GM19043 (cell line): ENCODE results near the gene CALHM3.

Source experiments
- ATAC-seq: cut with Tn5 transposase; IDR thresholded peaks from one replicate; pipeline ENCODE4 v1.9.1; 2021; ENCODE audit warnings: low read depth; ENCODE audit not compliant: unreplicated experiment

Gene CALHM3

DNA sequence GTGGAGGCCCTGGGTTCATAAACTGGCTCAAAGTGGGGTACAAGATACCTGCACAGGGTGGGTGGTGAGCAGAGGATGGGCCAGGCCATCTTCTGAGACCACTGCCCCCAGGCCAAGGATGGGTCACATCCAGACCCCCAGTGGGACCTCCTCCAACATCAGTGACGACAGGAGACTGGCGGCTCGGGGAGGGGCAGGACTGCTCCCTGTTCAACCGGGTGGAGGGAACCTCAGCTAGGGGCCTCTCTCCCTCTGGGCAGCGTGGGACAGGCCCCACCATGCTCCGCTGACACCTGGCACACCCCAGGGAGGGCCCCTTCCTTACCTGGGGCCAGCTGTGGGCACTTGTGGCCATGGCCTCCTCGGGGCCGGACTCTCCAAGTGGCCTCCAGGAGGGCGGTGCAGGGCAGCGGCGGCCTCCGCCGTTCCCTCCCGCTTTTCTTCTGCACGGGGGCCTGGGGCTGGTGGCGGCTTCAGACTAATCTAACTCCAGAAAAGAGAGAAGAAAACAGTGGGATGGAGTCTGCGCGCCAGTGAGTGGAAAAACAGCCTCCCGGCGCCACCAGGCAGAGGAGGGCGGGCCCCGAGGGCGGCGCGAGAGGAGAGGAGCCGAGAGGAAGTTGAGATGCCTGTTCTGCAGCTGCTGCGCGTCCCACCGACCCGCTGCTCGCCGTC, 27.1 kb downstream of the CALHM3 start, which contains the start of gene CALHM2:
Gene CALHM2, minus strand, starts transcription at position 540 of the 675 bp plus-strand sequence. CDS start 2,429 bp downstream, outside the sequence.
- peak; percentile 67 for ATAC-seq

- no peak for ATAC-seq
Measured at GRCh38 chr10:103451091-103451813, 27.8 kb downstream of the CALHM3 start.

- no peak for ATAC-seq
Measured at GRCh38 chr10:103450201-103450695, 28.8 kb downstream of the CALHM3 start.

DNA sequence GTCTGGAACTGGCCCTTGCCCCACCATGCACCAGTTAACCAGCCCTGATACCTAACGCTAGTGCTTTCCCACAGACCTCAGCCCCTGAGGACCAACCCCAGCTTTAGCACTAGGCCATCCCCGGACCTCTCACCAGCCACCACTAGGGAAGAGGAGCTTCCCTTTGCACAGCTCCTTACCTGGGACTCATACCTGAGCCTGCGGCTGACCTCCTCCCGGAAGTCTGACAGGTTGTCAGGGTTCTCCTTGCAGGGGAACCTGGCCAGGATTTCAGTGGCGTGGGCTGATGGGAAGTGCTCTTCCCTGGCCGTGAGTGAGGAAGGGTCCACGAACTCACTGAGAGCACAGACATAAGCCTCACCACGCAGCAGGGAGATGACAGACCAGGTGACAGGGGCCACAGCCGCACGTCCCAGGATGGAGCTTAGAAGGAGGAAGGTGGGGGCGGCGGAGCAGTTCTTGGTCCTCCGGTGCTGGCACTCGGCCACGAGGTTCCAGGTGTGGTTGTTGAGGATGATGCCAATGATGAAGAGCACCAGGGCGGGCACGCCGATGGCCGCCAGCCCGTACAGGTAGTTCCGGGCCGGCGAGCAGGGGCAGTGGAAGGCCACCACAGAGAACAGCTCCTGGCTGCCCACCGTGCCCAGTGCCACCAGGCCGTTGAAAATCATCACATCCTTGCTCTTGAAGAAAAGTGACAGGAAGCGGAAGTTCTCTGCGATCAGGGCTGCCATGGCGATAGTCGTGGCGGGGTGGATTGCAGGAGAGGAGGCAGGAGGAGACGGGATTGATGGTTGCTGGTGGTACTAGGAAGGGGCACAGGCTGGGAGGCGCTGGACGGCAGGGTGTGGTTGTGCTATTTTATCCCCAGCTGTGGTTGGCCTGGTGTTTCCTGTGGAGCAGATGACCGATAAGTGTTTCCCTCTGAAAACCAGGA, 29.6 kb downstream of the CALHM3 start:
- ATAC-seq, result no peak

- ATAC-seq, result no peak
Measured at GRCh38 chr10:103448746-103449145, 30.3 kb downstream of the CALHM3 start.

DNA sequence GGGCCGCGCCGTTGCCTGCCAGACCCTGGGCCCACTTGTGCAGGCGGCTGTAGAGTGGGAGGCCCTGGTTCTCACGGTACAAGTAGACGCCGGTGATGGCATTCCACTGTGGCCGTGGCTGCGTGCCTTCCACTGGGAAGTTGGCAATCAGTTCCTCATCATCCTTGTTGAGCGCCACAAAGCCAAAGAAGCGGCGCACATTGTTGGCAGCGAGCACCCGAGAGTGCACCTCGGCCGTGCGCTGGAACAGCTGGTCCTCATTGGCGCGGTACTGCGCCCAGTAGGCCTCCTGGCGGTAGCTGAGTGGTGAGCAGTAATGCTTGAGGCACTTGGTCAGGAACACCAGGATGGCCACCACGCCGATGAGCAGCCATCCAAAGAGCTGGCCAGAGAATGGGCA, 31.9 kb downstream of the CALHM3 start:
- ATAC-seq, result no peak

DNA sequence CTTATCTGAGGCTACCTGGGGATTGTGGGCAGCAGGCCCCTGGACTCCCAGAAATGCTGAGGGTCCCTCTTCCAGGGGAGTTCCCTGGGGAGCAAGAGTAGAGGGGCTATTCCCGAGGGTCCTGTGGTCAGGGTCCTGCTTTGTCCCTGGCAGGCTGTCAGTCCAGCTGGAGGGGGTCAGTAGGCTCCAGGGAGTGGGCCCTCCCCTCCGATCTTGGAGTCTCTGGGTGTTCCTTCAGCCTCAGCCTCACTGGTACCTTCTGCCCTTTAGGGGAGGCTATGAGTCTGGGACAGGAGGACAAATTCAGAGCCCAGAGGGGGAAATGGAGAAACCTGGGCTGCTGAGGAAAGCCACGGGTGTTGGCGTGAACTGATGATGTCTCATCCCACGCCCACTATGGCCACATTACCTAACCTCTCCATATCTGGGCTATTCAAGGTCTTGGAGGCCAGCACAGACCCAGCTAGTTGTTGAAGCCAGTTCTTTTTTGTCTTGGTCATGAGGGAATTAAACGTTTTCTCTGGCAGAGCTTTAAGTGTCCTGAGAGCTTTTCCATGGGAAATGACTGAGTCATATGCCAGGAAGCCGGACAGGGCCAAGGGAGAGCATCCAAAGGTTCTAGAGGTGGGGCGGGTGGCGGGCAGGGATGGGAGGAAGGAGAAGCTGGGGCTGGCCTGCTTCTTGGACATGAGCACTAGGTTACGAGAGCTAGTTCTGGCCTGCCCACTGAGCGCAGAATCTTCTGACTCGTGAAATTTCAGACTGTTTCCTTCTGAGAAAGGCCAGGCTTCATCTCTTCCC, 33.1 kb downstream of the CALHM3 start:
- ATAC-seq, result no peak

GRCh38 chr10:103445366-103445765, 33.7 kb downstream of the CALHM3 start:
- ATAC-seq, result no peak

- ATAC-seq, result no peak
Measured at GRCh38 chr10:103444478-103444877, 34.6 kb downstream of the CALHM3 start.

DNA sequence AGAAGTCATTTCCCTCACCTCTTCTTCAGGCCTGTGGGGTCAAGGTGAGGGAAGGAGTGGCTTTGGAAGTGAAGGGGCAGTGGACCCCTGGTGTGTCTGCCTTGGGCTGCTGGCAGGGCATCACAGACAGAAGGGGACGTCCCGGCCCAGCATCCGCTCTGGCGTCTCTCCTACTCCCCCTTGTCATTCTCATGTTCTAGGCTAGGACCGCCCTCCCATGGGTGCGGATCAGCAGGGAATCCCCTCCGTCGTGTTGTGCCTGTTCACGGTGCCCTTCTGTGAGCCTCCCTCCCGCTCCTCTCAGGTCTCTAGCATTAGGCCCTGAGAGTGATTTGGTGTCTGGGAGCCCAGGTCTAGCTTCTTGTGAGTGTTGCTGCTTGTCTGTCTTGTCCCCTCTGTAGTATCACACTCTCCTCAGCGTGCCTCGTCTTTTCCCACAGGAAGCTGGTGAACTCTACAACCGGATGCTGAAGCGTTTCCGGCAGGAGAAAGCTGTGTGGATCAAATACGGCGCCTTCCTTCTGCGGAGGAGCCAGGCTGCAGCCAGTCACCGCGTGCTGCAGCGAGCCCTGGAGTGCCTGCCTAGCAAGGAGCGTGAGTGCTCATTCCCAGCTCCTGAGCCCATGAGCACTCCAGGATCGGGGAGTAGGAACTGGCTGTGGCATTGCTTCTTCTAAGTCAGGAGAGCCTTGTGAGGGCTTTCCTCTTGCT, 35.4 kb downstream of the CALHM3 start:
- no peak for ATAC-seq

- no peak for ATAC-seq
Measured at GRCh38 chr10:103442031-103442461, 37.0 kb downstream of the CALHM3 start.

- ATAC-seq, result no peak
Measured at GRCh38 chr10:103441611-103442010, 37.4 kb downstream of the CALHM3 start.

- no peak for ATAC-seq
Measured at GRCh38 chr10:103441206-103441605, 37.8 kb downstream of the CALHM3 start.

GRCh38 chr10:103440416-103440815, 38.6 kb downstream of the CALHM3 start:
- no peak for ATAC-seq

DNA sequence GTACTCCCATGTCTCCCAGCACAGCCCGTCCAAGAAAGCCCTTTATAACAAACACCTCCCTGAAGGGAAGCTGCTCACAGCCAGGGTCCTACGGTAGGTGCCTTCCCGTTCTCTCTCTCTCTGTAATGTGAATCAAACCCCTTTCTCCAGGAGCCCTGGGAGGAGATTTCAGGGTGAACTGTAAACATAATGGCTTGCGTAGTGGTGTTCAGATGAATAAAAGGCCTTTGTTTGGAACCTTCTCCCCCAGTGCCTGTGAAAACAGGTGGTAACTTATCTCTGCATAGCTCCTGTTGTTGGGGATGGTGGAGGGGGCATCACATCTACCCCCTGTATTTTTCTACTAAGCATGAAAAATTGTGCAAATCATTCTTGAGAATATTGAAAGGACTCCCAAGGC, 39.3 kb downstream of the CALHM3 start:
- no peak for ATAC-seq

GRCh38 chr10:103433858-103434257, 45.2 kb downstream of the CALHM3 start:
- no peak for ATAC-seq

DNA sequence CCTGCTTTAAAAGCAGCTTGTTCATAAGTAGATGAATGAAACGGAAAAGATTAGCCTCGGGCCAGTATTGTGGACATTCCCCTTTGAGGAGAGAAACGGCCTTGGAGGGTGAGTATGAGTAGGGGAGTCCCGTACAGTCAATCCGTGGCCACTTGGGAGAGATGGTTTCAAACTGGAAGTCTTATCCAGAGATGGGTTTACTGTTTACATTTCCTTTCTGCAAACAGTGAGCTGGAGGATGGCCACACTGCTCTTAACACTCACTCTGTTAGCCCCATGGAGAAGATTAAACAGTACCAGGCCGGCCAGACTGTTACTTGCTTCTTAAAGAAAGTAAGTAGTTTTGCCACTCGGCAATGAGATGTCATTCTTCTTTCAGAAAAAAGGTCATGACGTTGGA, 47.1 kb downstream of the CALHM3 start:
- no peak for ATAC-seq

- no peak for ATAC-seq
Measured at GRCh38 chr10:103429647-103430046, 49.4 kb downstream of the CALHM3 start.

DNA sequence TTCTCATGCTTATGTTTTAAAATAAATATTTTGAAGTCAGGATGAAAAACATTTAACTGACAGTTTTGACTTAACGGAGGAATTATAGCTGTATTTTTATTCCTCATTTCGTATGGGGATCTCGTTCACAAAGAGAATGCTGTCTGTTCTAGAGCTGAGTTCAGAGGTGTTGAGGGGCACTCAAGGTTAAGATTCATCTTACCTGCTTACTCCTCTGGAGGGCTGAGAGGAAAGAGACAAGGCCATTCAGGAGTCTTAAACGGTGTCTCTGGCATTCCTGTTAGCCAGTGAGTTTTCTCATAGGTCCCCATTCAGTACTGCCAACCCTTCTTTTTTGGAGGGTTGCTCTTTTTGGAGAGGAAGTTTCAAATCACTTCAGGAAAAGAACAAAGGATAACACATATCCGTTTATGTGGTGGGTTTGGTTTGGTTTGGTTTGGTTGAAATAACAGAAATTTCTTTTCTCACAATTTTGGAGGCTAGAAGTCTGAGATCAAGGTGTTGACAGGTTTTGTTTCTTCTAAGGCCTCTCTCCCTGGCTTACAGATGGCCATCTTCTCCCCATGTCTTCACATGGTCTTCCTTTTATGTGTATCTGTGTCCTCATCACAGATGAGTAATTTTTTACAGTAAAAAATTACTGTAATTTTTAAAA, 49.9 kb downstream of the CALHM3 start:
- ATAC-seq, result no peak
